ENCODE results near the gene CNTNAP4.

Gene CNTNAP4

DNA sequence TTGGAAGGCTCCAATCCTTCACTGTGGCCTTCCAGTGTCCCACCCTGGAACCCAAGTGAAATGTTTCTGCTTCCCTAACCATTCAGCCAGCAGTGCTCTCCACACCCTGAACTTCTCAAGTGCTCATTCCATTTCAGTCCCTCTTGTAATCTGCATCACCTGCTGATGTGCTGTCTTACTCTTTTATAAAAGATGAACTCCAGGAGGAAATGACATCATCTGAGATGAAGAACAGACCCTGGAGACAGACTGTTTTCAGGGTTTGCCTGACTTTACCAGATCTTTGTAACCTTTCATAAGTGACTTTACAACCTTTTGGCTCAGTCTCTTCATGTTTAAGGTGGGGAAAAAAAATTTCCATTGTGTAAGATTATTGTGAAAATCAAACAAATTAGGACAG lies 61.3 kb downstream of the CNTNAP4 start:
- DNase-seq (ENCODE audit: low spot score in 2 of 2) (no peak), ATAC-seq (ENCODE audit: low read depth) (no peak)
- Mint-ChIP-seq H3K36me3 (no peaks in the 10 kb centered on the region), H3K4me3 (no peak overlapping the region), H3K9me3 (peaks cover 6% of the 10 kb centered on the region), H3K4me1 (no peaks in the 10 kb centered on the region), H3K27ac (no peak overlapping the region), H3K27me3 (peaks cover 3% of the 10 kb centered on the region)

DNA sequence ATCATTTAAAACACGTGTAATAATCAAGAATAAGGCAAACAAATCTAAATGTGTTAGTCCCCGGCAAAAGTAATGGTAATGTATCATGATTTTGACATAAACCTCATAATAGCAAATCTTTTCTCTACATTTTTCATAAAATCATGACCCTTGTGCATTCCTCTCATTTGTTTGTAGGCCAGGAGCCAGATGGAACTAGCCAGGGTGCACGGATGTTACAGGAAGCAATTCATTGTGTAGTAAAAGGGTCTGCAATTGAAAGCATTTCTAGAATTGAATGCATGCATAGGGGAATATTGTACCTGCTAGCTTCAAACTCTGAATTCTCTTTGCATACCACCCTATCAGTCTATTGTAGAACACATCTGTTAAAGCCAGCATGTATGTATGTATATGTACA lies 66.6 kb downstream of the CNTNAP4 start:
- H3K27ac Mint-ChIP-seq, result no peak overlapping the region
- no peaks in the 10 kb centered on the region for H3K27me3 Mint-ChIP-seq
- DNase-seq (ENCODE audit: low spot score in 2 of 2), result no peak
- H3K4me3 Mint-ChIP-seq, result no peak overlapping the region
- no peaks in the 10 kb centered on the region for H3K9me3 Mint-ChIP-seq
- no peaks in the 10 kb centered on the region for H3K4me1 Mint-ChIP-seq
- ATAC-seq (ENCODE audit: low read depth), result no peak
- H3K36me3 Mint-ChIP-seq, result no peaks in the 10 kb centered on the region

- H3K36me3 Mint-ChIP-seq, result no peaks in the 10 kb centered on the region
- no peak overlapping the region for H3K4me3 Mint-ChIP-seq
- H3K9me3 Mint-ChIP-seq, result no peaks in the 10 kb centered on the region
- DNase-seq (ENCODE audit: low spot score in 2 of 2), result no peak
- H3K27me3 Mint-ChIP-seq, result no peaks in the 10 kb centered on the region
- H3K4me1 Mint-ChIP-seq, result no peaks in the 10 kb centered on the region
- no peak overlapping the region for H3K27ac Mint-ChIP-seq
- no peak for ATAC-seq (ENCODE audit: low read depth)
Measured at GRCh38 chr16:76345163-76345661, 68.0 kb downstream of the CNTNAP4 start.

- H3K27ac Mint-ChIP-seq, result no peak overlapping the region
- H3K4me3 Mint-ChIP-seq, result no peak overlapping the region
- H3K36me3 Mint-ChIP-seq, result no peaks in the 10 kb centered on the region
- no peaks in the 10 kb centered on the region for H3K27me3 Mint-ChIP-seq
- ATAC-seq (ENCODE audit: low read depth), result no peak
- no peaks in the 10 kb centered on the region for H3K4me1 Mint-ChIP-seq
- H3K9me3 Mint-ChIP-seq, result peaks cover 2% of the 10 kb centered on the region
- no peak for DNase-seq (ENCODE audit: low spot score in 2 of 2)
Measured at GRCh38 chr16:76346210-76346609, 69.0 kb downstream of the CNTNAP4 start.

GRCh38 chr16:76351441-76351840 lies 74.2 kb downstream of the CNTNAP4 start:
- Mint-ChIP-seq H3K4me3 (no peak overlapping the region), H3K36me3 (no peaks in the 10 kb centered on the region), H3K9me3 (peaks cover 2% of the 10 kb centered on the region), H3K4me1 (no peaks in the 10 kb centered on the region), H3K27me3 (no peaks in the 10 kb centered on the region), H3K27ac (no peak overlapping the region)
- no peak for ATAC-seq (ENCODE audit: low read depth)
- no peak for DNase-seq (ENCODE audit: low spot score in 2 of 2)

GRCh38 chr16:76360404-76360803 lies 83.2 kb downstream of the CNTNAP4 start:
- H3K9me3 Mint-ChIP-seq, result peaks cover 4% of the 10 kb centered on the region

GRCh38 chr16:76370344-76370743 lies 93.1 kb downstream of the CNTNAP4 start:
- no peak for DNase-seq (ENCODE audit: low spot score in 2 of 2)
- no peak for ATAC-seq (ENCODE audit: low read depth)
- Mint-ChIP-seq H3K4me1 (no peaks in the 10 kb centered on the region), H3K27me3 (peaks cover 2% of the 10 kb centered on the region), H3K9me3 (peaks cover 5% of the 10 kb centered on the region), H3K4me3 (no peak overlapping the region), H3K27ac (no peak overlapping the region), H3K36me3 (no peaks in the 10 kb centered on the region)

More at GRCh38 chr16:76360404-76360803, 83.2 kb downstream of the CNTNAP4 start:
- no peak overlapping the region for H3K4me3 Mint-ChIP-seq
- H3K27me3 Mint-ChIP-seq, result no peaks in the 10 kb centered on the region
- no peak overlapping the region for H3K27ac Mint-ChIP-seq
- peaks cover 1% of the 10 kb centered on the region for H3K36me3 Mint-ChIP-seq
- no peak for DNase-seq (ENCODE audit: low spot score in 2 of 2)
- H3K4me1 Mint-ChIP-seq, result no peaks in the 10 kb centered on the region
- no peak for ATAC-seq (ENCODE audit: low read depth)

DNA sequence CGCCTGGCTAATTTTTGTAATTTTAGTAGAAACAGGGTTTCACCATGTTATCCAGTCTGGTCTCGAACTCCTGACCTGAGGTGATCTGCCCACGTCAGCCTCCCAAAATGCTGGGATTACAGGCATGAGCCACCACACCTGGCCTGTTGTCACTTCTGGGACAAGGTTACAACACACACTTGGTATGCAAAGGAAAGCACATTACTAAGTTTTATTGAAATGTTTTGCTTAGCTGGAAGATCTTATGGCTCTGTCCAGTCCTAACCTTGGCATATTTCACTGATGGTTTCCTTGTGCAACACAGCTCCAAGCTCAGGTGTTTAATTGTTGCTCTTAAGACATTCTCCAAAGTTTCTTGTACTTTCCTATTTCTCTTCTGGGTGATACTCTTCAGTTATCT lies 94.2 kb downstream of the CNTNAP4 start:
- Mint-ChIP-seq H3K4me1 (no peaks in the 10 kb centered on the region), H3K4me3 (no peak overlapping the region), H3K27ac (no peak overlapping the region), H3K27me3 (no peaks in the 10 kb centered on the region), H3K9me3 (peaks cover 3% of the 10 kb centered on the region), H3K36me3 (no peaks in the 10 kb centered on the region)
- no peak for DNase-seq (ENCODE audit: low spot score in 2 of 2)
- ATAC-seq (ENCODE audit: low read depth), result no peak

DNA sequence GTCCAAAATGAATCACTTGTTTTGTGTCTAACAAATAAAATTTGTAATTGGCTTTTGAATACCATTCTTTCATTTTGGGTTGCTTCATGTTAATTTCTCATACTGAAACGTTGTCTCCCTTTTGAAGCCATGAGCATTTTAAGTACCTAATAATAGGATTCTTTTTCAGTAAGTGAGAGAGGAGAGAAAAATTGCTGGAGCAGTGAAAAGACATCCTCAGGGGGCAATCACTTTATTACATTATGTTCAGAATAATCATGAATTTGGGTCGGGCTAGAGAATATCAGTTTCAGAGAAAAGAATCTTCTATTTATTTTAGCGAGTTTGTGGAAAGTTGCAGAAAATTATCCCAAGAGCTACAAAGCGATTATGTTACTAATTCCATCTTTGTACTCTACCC lies 96.8 kb downstream of the CNTNAP4 start:
- no peak for DNase-seq (ENCODE audit: low spot score in 2 of 2)
- Mint-ChIP-seq H3K27ac (no peak overlapping the region), H3K36me3 (no peaks in the 10 kb centered on the region), H3K4me3 (no peak overlapping the region), H3K9me3 (peaks cover 8% of the 10 kb centered on the region), H3K4me1 (no peaks in the 10 kb centered on the region), H3K27me3 (no peaks in the 10 kb centered on the region)
- ATAC-seq (ENCODE audit: low read depth), result no peak

DNA sequence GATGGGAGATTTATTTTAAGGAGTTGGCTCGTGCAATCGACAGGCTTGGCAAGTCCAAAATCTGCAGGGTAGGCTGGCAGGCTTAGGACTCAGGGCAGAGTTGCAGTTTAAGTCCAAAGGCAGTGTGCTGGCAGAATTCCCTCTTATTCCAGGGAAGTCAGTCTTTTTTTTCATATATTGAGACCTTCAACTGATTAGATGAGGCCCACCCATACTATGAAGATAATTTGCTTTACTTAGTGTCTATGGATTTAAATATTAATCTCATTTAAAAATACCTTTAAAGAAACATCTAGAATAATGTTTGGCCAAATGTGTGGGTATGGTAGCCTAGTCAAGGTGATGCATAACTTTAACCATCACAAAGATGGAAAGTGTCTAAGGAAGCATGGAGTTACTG lies 99.8 kb downstream of the CNTNAP4 start:
- Mint-ChIP-seq H3K27me3 (no peaks in the 10 kb centered on the region), H3K36me3 (no peaks in the 10 kb centered on the region), H3K9me3 (peaks cover 7% of the 10 kb centered on the region), H3K4me1 (no peaks in the 10 kb centered on the region), H3K27ac (no peak overlapping the region), H3K4me3 (no peak overlapping the region)
- ATAC-seq (ENCODE audit: low read depth) (no peak), DNase-seq (ENCODE audit: low spot score in 2 of 2) (no peak)

- H3K36me3 Mint-ChIP-seq, result no peaks in the 10 kb centered on the region
- H3K4me1 Mint-ChIP-seq, result no peaks in the 10 kb centered on the region
- H3K27me3 Mint-ChIP-seq, result no peaks in the 10 kb centered on the region
- no peak overlapping the region for H3K27ac Mint-ChIP-seq
- no peak overlapping the region for H3K4me3 Mint-ChIP-seq
- H3K9me3 Mint-ChIP-seq, result peaks cover 7% of the 10 kb centered on the region
- DNase-seq (ENCODE audit: low spot score in 2 of 2), result no peak
- ATAC-seq (ENCODE audit: low read depth), result no peak
Measured at GRCh38 chr16:76378020-76378419, 100.8 kb downstream of the CNTNAP4 start.

DNA sequence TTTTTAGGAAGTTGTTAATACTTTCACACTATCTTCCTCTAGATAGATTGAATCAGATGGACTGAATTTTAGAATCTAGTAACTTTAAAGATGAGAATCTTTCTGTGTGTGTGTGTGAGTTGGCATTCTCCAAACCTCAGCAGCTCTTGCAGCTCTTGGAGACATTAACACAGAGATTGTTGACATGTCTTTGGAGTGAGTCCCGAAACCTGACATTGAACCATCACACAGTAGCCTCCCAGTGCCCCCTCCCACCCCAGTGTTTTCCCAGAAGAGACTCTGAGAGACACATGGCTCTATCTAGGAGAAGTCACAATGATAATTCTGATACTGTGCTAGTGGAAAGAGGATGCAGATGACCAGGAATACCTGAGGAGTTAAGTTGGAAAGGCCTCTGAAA lies 103.9 kb downstream of the CNTNAP4 start:
- Mint-ChIP-seq H3K4me3 (no peak overlapping the region), H3K9me3 (peaks cover 6% of the 10 kb centered on the region), H3K27ac (no peak overlapping the region), H3K27me3 (no peaks in the 10 kb centered on the region), H3K36me3 (no peaks in the 10 kb centered on the region), H3K4me1 (no peaks in the 10 kb centered on the region)
- ATAC-seq (ENCODE audit: low read depth), result no peak
- no peak for DNase-seq (ENCODE audit: low spot score in 2 of 2)

DNA sequence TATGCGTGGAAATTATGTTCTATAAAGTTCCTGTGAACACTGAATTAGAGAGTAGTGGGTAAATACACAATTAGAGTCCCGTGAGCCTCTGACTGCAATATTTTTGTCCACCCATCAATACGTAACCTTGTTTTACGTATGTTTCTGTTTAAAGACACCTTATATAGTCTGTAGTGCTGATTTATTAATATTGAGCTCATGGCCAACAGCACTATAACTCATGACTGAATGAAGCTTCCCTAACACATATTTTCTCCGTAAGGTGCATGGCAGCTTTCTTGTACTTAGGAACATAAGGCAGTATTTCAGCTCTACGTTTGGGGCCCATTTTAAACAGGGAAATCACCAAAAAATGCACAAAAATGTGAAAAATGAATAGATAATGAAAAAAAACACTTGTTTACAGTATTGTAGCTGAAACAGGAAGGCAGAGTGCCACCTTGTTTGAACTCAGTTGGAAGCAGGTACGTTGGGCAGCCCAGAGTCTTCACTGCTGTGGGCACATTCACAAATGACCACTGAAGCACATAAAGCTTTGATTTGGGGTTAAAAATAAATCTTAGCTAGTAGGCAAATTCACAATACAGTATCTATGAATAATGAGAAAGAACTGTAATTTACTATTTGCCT lies 108.5 kb downstream of the CNTNAP4 start:
- Mint-ChIP-seq H3K27ac (no peak overlapping the region), H3K9me3 (no peaks in the 10 kb centered on the region), H3K36me3 (no peaks in the 10 kb centered on the region)

GRCh38 chr16:76386784-76387183 lies 109.6 kb downstream of the CNTNAP4 start:
- H3K4me1 Mint-ChIP-seq, result no peaks in the 10 kb centered on the region
- H3K9me3 Mint-ChIP-seq, result no peaks in the 10 kb centered on the region
- no peak for DNase-seq (ENCODE audit: low spot score in 2 of 2)
- no peak for ATAC-seq (ENCODE audit: low read depth)
- no peak overlapping the region for H3K4me3 Mint-ChIP-seq
- no peaks in the 10 kb centered on the region for H3K27me3 Mint-ChIP-seq
- no peaks in the 10 kb centered on the region for H3K36me3 Mint-ChIP-seq
- H3K27ac Mint-ChIP-seq, result no peak overlapping the region

More for the DNA sequence above, 108.5 kb downstream of the CNTNAP4 start:
- DNase-seq (ENCODE audit: low spot score in 2 of 2) (no peak), ATAC-seq (ENCODE audit: low read depth) (no peak)
- H3K27me3 Mint-ChIP-seq, result no peaks in the 10 kb centered on the region
- no peaks in the 10 kb centered on the region for H3K4me1 Mint-ChIP-seq
- H3K4me3 Mint-ChIP-seq, result no peak overlapping the region

- H3K4me1 Mint-ChIP-seq, result no peaks in the 10 kb centered on the region
- H3K27me3 Mint-ChIP-seq, result no peaks in the 10 kb centered on the region
- H3K4me3 Mint-ChIP-seq, result no peak overlapping the region
- no peak overlapping the region for H3K27ac Mint-ChIP-seq
- ATAC-seq (ENCODE audit: low read depth), result no peak
- no peaks in the 10 kb centered on the region for H3K36me3 Mint-ChIP-seq
- no peaks in the 10 kb centered on the region for H3K9me3 Mint-ChIP-seq
- DNase-seq (ENCODE audit: low spot score in 2 of 2), result no peak
Measured at GRCh38 chr16:76387994-76388393, 110.8 kb downstream of the CNTNAP4 start.
